Stimulated activated naive B cell treated with anti-CD40 and anti-IgM and Interleukin-4, amounts not matched to agents 10 μg/mL and 1 μg/mL and 100 μg/mL, for 72 hours (primary cell): ENCODE measurements around the gene FBXW2.

Experiments used
- ATAC-seq, 2 donors: fragments of 150-1000 bp; cut with Tn5 transposase; replicated peaks; 2 replicates each; pipeline ENCODE4 v1.10.0; 2021; ENCODE audit warnings: moderate library complexity in 1 of 2
- DNase-seq: peaks from one replicate; pipeline ENCODE4 v3.0.0; 2021
- H3K27ac Mint-ChIP-seq: one replicate; pipeline ENCODE4 v1.8.0; 2022; ENCODE audit warnings: mild to moderate bottlenecking, mixed read lengths
- H3K27me3 Mint-ChIP-seq, 2 donors: one replicate each; pipeline ENCODE4 v1.8.0; 2022; ENCODE audit warnings: mixed read lengths in 2 of 2
- H3K36me3 Mint-ChIP-seq, 2 donors: one replicate each; pipeline ENCODE4 v1.8.0; 2022; ENCODE audit warnings: mixed read lengths in 2 of 2, mild to moderate bottlenecking in 1 of 2
- H3K4me1 Mint-ChIP-seq, 2 donors: one replicate each; pipeline ENCODE4 v1.8.0; 2022; ENCODE audit warnings: mixed read lengths in 2 of 2, mild to moderate bottlenecking in 1 of 2
- H3K4me3 Mint-ChIP-seq, 2 donors: one replicate each; pipeline ENCODE4 v1.8.0; 2022; ENCODE audit warnings: mild to moderate bottlenecking in 2 of 2, mixed read lengths in 2 of 2, moderate library complexity in 1 of 2
- H3K9me3 Mint-ChIP-seq, 2 donors: one replicate each; pipeline ENCODE4 v1.8.0; 2022; ENCODE audit warnings: mixed read lengths in 2 of 2, mild to moderate bottlenecking in 1 of 2

The FBXW2 gene

DNA sequence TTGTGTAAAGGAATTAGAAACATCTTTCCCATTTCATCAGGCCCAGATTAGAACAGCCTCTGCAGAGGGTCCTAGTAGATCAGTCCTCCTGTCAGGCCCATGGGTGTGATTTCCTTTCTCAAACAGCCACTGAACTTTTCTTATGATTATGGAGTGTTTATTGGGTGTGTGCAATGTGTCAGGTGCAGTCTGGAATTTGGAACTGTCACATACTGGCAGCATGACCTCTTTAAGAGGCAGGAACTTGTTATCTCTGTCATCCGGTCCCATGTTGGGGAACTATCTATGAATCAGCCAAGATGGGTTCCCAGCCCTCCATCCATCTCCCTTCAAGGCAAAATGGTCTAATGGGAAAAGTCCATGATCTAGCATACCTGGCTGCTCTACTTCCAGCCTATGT is 67.3 kb downstream of the FBXW2 start:
- Mint-ChIP-seq H3K36me3 (no peaks in the 10 kb centered on the region), H3K27me3 (no peaks in the 10 kb centered on the region), H3K9me3 (no peaks in the 10 kb centered on the region), H3K4me1 (peaks cover 0 to 2% of the 10 kb centered on the region in 2 donors), H3K4me3 (no peak overlapping the region), H3K27ac (no peak overlapping the region)
- ATAC-seq (no peak), DNase-seq (no peak)

DNA sequence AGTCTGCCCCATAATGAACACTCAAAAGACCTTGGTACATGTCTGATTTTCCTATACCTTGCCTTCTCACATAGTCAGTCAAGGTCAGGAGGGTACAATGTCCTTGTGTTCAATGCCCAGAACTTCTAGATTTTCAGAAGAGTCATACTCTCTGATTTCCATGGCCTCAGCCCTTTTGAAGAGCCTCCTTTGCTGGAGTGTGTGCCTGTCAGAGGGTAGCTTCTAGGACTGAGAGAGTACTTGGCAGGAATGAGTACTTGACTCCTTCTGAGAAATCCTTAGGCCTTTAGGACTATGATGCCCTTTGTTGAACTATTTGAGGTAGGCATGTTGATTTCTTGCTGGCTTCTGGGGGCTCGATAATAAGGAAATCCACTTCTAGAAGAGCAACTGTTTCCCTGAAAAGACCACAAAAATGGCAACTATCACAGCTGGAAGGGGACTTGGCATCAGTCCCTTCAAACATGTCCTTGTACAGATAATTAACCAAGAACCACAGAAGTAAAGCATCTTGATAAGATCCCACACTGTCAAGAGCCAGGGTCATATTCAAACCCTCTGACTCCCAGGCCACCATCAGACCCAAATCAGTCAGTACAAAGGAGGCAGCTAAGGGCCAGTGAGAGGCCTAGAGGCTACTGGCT is 68.3 kb downstream of the FBXW2 start:
- H3K4me1 Mint-ChIP-seq, result no peaks in the 10 kb centered on the region

GRCh38 chr9:120723565-120723964 is 69.7 kb downstream of the FBXW2 start:
- peaks cover 0 to 3% of the 10 kb centered on the region in 2 donors for H3K36me3 Mint-ChIP-seq
- no peak overlapping the region for H3K4me3 Mint-ChIP-seq
- H3K27me3 Mint-ChIP-seq, result no peaks in the 10 kb centered on the region
- H3K9me3 Mint-ChIP-seq, result no peaks in the 10 kb centered on the region
- H3K4me1 Mint-ChIP-seq, result no peaks in the 10 kb centered on the region
- DNase-seq (no peak), ATAC-seq (no peak)
- no peak overlapping the region for H3K27ac Mint-ChIP-seq

More for the DNA sequence above, 68.3 kb downstream of the FBXW2 start:
- Mint-ChIP-seq H3K36me3 (peaks cover 0 to 3% of the 10 kb centered on the region in 2 donors), H3K27me3 (no peaks in the 10 kb centered on the region), H3K27ac (no peak overlapping the region), H3K4me3 (no peak overlapping the region), H3K9me3 (no peaks in the 10 kb centered on the region)
- no peak for DNase-seq
- ATAC-seq, result no peak

DNA sequence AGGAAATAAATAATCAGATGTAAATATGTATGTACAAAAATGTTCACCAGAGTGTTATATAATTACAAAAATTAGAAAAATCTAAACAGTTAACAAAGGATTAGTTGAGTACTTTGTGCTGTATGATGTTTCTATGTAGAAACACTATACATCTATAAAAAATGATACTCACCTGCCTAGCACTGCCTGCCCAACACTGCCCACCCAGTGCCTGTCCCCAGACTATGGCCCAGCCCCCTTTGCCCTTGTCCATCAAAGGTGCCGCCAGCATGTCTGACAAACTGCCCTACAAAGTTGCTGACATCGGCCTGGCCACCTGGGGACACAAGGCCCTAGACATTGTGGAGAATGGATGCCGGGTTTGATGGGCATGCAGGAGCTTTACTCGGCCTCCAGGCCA is 72.8 kb downstream of the FBXW2 start:
- no peak overlapping the region for H3K4me3 Mint-ChIP-seq
- H3K4me1 Mint-ChIP-seq, result peaks cover 0 to 3% of the 10 kb centered on the region in 2 donors
- H3K27me3 Mint-ChIP-seq, result no peaks in the 10 kb centered on the region
- no peak for DNase-seq
- H3K27ac Mint-ChIP-seq, result no peak overlapping the region
- no peaks in the 10 kb centered on the region for H3K9me3 Mint-ChIP-seq
- no peak for ATAC-seq
- H3K36me3 Mint-ChIP-seq, result peaks cover 0 to 3% of the 10 kb centered on the region in 2 donors

DNA sequence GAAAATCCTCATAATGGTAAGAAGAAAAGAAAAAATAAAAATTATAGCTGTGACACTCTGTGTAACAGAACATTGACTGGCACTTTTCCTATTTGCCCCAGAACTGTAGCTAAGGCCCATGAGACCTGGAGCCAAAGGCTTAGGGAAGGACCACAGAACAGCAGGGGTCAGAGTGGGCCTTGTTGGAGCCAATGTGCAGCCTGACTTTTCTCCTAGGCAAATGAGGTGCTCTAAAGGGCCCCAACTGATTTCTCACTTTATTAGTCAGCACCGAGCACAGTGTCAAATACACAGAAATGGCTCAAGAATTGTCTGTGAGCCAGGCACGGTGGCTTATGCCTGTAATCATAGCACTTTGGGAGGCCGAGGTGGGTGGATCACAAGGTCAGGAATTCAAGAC is 74.9 kb downstream of the FBXW2 start:
- no peak for DNase-seq
- no peak overlapping the region for H3K27ac Mint-ChIP-seq
- no peaks in the 10 kb centered on the region for H3K27me3 Mint-ChIP-seq
- peaks cover 0 to 3% of the 10 kb centered on the region in 2 donors for H3K36me3 Mint-ChIP-seq
- H3K4me3 Mint-ChIP-seq, result no peak overlapping the region
- H3K4me1 Mint-ChIP-seq, result peaks cover 5 to 9% of the 10 kb centered on the region in 2 donors
- no peaks in the 10 kb centered on the region for H3K9me3 Mint-ChIP-seq
- no peak for ATAC-seq

DNA sequence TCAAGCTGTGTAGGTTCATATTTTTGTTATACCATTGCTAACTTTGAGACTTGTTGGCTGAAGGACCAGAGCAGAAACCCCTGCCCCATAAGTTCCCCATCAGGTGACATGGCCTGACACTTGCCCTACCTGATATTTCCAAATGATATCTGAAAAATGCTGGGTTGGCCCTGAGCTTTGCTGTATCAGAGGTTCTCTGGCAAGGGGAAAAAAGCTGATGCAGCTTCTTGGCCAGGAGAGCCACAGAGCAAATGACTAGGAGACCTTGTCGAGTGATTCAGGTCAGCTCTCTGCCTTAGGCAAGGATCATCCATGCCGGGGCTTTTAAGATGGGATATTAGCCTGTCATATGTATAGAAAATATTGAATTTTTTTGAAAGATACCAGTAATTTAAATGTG is 76.0 kb downstream of the FBXW2 start:
- H3K4me3 Mint-ChIP-seq, result no peak overlapping the region
- peaks cover 15 to 21% of the 10 kb centered on the region in 2 donors for H3K4me1 Mint-ChIP-seq
- no peak overlapping the region for H3K27ac Mint-ChIP-seq
- ATAC-seq (no peak), DNase-seq (no peak)
- no peaks in the 10 kb centered on the region for H3K27me3 Mint-ChIP-seq
- peaks cover 0 to 3% of the 10 kb centered on the region in 2 donors for H3K36me3 Mint-ChIP-seq
- H3K9me3 Mint-ChIP-seq, result no peaks in the 10 kb centered on the region

DNA sequence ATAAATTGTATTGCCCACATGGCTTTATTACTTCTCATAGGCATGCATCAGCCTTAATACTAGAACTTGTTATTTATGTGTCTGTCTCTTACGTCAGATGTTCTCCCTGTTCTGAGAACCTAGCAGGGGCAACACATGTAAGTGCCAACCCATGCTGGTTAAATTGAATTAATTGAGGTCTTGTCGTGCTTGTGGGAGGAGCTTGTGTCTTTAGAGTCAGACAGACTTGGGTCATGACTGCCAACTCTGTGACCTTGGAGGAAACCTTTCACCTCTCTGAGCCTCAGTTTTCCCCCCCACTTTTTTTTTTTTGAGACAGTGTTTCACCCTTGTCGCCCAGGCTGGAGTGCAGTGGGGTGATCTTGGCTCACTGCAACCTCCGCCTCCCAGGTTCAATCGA is 76.7 kb downstream of the FBXW2 start:
- Mint-ChIP-seq H3K4me1 (peaks cover 21 to 28% of the 10 kb centered on the region in 2 donors), H3K4me3 (no peak overlapping the region), H3K36me3 (peaks cover 0 to 3% of the 10 kb centered on the region in 2 donors), H3K27me3 (no peaks in the 10 kb centered on the region), H3K9me3 (no peaks in the 10 kb centered on the region), H3K27ac (no peak overlapping the region)
- no peak for ATAC-seq
- no peak for DNase-seq

DNA sequence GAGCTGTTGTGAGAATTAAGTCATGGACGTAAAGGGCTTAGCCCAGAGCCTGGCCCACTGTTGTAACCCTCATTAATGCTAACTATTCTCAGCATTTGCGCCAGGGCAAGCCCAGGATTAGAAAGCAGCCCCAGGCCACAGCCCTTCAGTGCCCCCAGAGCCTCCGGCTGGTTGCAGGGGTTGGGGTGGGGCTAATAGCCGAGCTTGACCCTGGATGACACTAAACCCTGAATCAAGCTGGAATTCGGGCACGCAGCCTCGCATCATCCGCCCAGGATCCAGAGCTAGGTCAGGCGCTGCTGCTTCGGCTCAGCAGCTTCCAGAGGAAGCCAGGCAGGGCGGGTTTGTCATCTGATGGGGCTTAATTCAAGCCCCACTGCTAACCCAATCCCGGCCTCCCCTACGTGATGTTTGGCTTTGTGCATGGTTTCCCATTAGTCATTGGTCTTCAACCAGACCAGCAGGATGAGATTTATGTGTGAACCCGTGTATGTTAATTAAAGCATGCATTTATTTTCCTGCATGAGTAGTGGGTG is 77.8 kb downstream of the FBXW2 start:
- H3K4me1 Mint-ChIP-seq, result peaks cover 23 to 30% of the 10 kb centered on the region in 2 donors
- no peaks in the 10 kb centered on the region for H3K9me3 Mint-ChIP-seq
- ATAC-seq (no peak), DNase-seq (no peak)
- H3K36me3 Mint-ChIP-seq, result peaks cover 0 to under 1% of the 10 kb centered on the region in 2 donors
- no peak overlapping the region for H3K27ac Mint-ChIP-seq
- H3K27me3 Mint-ChIP-seq, result no peaks in the 10 kb centered on the region
- peak overlapping the region in 1 of 2 donors; percentile 88 for H3K4me3 Mint-ChIP-seq

GRCh38 chr9:120714846-120715388 is 78.3 kb downstream of the FBXW2 start:
- ATAC-seq (peak; percentile 23 to 29), DNase-seq (no peak)
- H3K27ac Mint-ChIP-seq, result peak overlapping the region; percentile 90
- no peaks in the 10 kb centered on the region for H3K27me3 Mint-ChIP-seq
- no peaks in the 10 kb centered on the region for H3K9me3 Mint-ChIP-seq
- H3K4me3 Mint-ChIP-seq, result peak overlapping the region; percentile 88 to 95
- peaks cover 25 to 30% of the 10 kb centered on the region in 2 donors for H3K4me1 Mint-ChIP-seq
- no peaks in the 10 kb centered on the region for H3K36me3 Mint-ChIP-seq

DNA sequence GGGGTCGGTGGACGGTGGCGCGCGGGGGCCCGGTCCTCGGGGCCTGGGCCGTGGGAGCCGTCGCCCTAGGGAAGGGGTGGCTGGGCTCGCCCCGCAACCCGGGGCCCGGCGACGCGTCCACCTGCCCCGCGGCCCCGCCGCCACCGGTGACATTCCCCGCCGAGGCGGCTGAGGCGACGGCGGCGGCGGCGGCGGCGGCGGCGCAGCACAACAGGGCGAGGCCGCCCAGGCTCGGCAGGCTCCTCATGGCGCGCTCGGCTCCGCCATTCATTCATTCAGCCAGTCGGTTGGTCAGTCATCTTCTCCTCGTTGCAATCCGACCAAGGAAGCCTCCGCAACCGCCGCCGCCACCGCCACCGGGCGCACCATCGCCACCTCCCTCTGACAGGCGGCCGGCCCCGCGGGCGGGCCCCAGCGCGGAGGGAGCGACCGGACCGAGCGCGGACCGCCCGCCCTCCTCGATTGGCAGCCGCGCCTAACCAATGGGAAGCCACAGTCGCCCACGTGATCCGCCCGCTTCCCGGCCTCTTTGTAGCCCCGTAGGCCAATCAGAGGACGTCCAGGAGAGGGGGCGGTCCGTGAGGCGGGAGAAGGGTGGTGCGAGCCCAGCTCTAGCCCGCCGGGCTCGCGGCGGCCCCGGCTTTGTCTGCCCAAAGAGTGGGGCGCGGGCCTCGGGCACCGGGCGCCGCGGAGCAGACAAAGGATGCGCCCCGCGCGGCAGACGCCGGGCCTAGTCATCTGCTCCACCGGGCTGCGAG is 78.9 kb downstream of the FBXW2 start, which contains the start of gene MEGF9:
Gene MEGF9 (minus strand): TSS at position 383 of the 758 bp plus-strand sequence. CDS start 112 bp downstream, at position 271.
- peak within 1 kb of the TSS; percentile 92 to 95 for H3K4me3 Mint-ChIP-seq
- H3K27me3 Mint-ChIP-seq, result no peaks in the 10 kb centered on the region
- peaks cover 26 to 30% of the 10 kb centered on the region in 2 donors for H3K4me1 Mint-ChIP-seq
- peak; percentile 97 to 98 for ATAC-seq
- H3K36me3 Mint-ChIP-seq, result no peaks in the 10 kb centered on the region
- H3K9me3 Mint-ChIP-seq, result no peaks in the 10 kb centered on the region
- peak within 1 kb of the TSS; percentile 93 for H3K27ac Mint-ChIP-seq
- DNase-seq, result peak; percentile 95

- no peaks in the 10 kb centered on the region for H3K9me3 Mint-ChIP-seq
- peak overlapping the region; percentile 92 to 95 for H3K4me3 Mint-ChIP-seq
- no peaks in the 10 kb centered on the region for H3K36me3 Mint-ChIP-seq
- no peaks in the 10 kb centered on the region for H3K27me3 Mint-ChIP-seq
- peaks cover 26 to 30% of the 10 kb centered on the region in 2 donors for H3K4me1 Mint-ChIP-seq
- DNase-seq, result no peak
- H3K27ac Mint-ChIP-seq, result peak overlapping the region; percentile 93
- no peak for ATAC-seq
Observed at GRCh38 chr9:120713257-120714087, 79.7 kb downstream of the FBXW2 start.

DNA sequence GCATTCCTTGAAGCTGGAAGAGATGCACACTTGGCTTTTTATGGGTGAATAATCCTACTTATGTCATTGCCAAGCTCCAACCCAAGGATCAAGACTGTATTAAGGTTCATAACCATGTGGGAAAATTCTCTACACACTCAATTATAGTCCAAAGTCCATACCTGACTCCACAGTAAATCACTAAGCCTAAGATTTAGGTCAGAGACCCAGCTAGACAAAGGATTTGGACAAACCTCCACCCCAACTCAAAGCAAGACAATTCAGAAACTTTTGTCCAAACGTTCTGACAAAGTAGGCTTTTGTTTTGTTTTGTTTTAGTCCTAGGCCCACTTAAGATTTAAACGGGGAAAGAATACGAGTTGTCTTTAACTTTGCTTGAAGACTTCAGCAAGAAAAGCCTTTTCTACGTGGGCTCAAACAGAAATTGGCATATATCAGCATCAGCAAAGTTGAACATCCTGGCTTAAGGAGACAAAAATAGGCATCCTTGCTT is 80.6 kb downstream of the FBXW2 start:
- DNase-seq (no peak), ATAC-seq (no peak)
- H3K27me3 Mint-ChIP-seq, result no peaks in the 10 kb centered on the region
- H3K27ac Mint-ChIP-seq, result peak overlapping the region; percentile 69
- H3K4me3 Mint-ChIP-seq, result peak overlapping the region; percentile 92 to 95
- no peaks in the 10 kb centered on the region for H3K9me3 Mint-ChIP-seq
- peaks cover 26 to 30% of the 10 kb centered on the region in 2 donors for H3K4me1 Mint-ChIP-seq
- no peaks in the 10 kb centered on the region for H3K36me3 Mint-ChIP-seq

DNA sequence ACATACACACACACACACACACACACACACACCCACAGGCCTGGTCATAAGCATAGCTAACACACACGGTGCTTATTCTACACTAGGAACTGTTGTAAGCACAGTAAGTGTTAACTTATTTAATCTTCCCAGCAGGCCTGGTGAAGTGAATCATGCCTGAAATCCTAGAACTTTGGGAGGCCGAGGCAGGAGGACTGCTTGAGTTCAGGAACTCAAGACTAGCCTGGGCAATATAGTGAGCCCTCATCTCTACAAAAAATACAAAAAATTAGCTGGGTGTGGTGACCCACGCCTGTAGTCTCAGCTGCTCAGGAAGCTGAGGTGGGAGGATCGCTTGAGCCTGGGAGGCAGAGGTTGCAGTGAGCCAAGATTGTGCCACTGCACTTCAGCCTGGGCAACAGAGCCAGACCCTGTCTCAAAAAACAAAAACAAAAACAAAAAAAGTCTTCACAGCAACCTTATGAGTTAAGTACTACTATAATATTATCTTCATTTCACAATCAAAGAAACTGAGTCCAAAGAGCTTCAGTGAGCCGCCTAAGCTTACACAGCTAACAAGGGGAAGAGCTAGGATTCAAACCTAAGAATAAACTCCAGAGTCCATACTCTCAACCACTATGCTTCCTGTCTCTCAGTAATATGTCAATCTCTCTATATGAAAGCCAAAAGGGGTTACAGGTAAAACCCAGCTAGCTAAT is 81.2 kb downstream of the FBXW2 start:
- H3K27me3 Mint-ChIP-seq, result no peaks in the 10 kb centered on the region
- ATAC-seq, result no peak
- peaks cover 26 to 30% of the 10 kb centered on the region in 2 donors for H3K4me1 Mint-ChIP-seq
- peak overlapping the region; percentile 92 to 95 for H3K4me3 Mint-ChIP-seq
- H3K27ac Mint-ChIP-seq, result peak overlapping the region; percentile 69
- DNase-seq, result no peak
- H3K9me3 Mint-ChIP-seq, result no peaks in the 10 kb centered on the region
- no peaks in the 10 kb centered on the region for H3K36me3 Mint-ChIP-seq
